ENCODE results near the gene PRODH2. TPM values are rescaled to one million over a fixed set of nuclear protein-coding genes. Genes with fewer than 3 reads are reported as not detected.
A peak's percentile ranks its signal among the peaks of the same experiment; 100 is the strongest.

Gene PRODH2
- total RNA-seq, 6 experiments from 2014 or later, result 60.3 to 281 (median 134) TPM

DNA sequence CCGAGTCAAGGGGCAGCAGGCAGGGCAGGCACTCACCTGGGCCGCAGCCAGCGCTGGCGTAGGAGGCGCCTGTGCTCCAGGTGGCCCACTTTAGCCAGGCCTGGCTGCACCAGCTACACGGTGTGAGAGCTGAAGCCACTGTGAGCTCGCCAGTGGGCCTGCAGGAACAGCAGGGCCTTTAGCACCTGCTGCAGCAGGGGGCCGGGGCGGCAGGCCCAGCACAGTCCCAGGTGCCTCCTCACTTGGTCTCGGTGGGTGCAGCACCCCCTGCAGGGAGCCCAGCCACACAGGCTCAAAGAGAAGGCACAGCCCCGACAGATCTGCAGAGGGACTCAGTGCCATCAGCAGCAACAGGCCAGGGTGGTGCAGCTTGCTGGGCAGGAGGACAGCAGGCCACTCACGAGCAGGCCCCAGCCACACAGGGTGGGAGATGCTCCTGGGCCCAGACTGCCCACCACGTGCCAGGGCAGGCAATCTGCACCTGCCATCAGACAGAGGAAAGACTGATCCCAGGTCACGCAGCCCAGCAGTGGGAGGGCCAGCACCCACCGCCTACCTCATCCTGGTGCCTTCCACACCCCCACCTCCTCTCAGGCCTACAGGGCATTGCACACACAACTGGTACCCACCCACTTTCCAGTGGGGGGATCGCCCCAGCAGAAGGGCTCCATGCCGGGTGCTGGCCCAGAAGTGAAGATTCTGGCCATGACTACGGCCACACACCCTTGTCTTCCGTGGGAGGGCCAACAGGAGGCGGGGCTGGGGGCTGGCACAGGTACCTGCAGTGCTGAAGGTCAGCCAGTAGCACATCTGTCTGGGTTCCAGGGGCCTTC, 21.4 kb downstream of the PRODH2 start:
- intact Hi-C loops (cut with DNase I), result no loop called here
- no peaks in the 10 kb centered on the region for H3K27me3 ChIP-seq
- H3K27ac ChIP-seq, result no peak overlapping the region
- ATAC-seq (peak in 3 of 4 donors; percentile 19 to 37 (median 20)), DNase-seq (peak in 1 of 3 donors; percentile 48)
- no peak overlapping the region for H3K4me3 ChIP-seq
- no peaks in the 10 kb centered on the region for H3K9me3 ChIP-seq
- H3K36me3 ChIP-seq, result no peaks in the 10 kb centered on the region
- peaks cover 0 to 4% (median 0%) of the 10 kb centered on the region in 4 donors for H3K4me1 ChIP-seq
- WGBS (ENCODE audit: insufficient coverage, low coverage, low lambda C conversion rate, missing lambda C conversion rate), result no CpG with 5 or more reads among the region's 20 CpGs
- TF ChIP-seq, protein P1, sequence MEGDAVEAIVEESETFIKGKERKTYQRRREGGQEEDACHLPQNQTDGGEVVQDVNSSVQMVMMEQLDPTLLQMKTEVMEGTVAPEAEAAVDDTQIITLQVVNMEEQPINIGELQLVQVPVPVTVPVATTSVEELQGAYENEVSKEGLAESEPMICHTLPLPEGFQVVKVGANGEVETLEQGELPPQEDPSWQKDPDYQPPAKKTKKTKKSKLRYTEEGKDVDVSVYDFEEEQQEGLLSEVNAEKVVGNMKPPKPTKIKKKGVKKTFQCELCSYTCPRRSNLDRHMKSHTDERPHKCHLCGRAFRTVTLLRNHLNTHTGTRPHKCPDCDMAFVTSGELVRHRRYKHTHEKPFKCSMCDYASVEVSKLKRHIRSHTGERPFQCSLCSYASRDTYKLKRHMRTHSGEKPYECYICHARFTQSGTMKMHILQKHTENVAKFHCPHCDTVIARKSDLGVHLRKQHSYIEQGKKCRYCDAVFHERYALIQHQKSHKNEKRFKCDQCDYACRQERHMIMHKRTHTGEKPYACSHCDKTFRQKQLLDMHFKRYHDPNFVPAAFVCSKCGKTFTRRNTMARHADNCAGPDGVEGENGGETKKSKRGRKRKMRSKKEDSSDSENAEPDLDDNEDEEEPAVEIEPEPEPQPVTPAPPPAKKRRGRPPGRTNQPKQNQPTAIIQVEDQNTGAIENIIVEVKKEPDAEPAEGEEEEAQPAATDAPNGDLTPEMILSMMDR (IDR thresholded peaks at IDR 0.05), result no peak
- TF ChIP-seq POLR2A (IDR thresholded peaks at IDR 0.05), result no peak

DNA sequence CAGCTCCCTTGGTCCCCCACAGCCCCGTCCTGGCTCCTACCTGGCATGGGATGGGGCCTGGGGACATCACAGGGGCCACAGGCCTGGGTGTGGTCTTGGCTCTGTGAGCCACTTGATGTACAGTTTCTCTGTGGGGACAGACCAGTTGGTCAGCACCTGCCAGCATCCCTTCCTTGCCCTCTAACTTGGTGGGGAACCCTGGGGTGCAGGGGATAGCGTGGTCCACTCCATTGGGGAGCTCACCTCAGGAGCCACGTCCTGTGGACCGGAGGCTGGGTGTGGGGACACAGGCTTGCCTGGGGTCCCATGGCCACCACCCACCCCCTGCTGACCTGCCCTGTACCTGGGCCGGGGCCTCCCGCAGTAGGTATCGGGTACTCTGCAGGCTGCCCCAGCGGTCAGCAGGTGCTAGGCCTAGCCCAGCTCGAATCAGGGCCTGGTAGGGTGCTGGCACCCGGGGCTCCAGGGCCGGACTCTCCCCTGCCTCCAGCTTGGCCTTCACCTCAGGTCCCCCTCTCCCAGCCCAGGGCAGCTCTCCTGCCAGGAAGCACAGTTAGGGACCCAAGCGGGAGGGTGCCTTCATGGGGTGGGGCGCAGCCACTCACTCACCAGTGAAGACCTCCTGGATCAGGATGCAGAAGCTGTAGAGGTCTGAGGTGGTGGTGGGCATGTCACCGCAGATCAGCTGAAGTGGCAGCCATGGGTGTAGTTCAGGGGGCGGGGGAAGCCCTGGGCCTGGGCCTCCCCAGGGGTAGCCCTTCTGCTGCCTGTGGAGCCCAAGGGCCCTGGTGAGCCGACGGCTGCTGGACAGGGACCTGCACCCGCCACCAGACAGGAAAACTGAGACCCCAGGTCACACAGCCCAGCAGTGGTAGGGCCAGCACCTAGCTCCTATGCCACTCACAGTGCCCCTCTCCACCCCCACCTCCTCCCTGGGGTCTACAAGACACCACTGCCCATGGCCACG, 22.4 kb downstream of the PRODH2 start:
- Histone ChIP-seq H3K4me3 (no peak overlapping the region), H3K27ac (no peak overlapping the region), H3K4me1 (peaks cover 0 to 4% (median 0%) of the 10 kb centered on the region in 4 donors), H3K9me3 (no peaks in the 10 kb centered on the region), H3K27me3 (no peaks in the 10 kb centered on the region), H3K36me3 (no peaks in the 10 kb centered on the region)
- intact Hi-C loops (cut with DNase I), result no loop called here
- DNase-seq (peak in 1 of 3 donors; percentile 41), ATAC-seq (no peak)
- TF ChIP-seq, protein P1 (IDR thresholded peaks at IDR 0.05), result no peak
- TF ChIP-seq POLR2A (IDR thresholded peaks at IDR 0.05), result no peak
- WGBS (ENCODE audit: insufficient coverage, low coverage, low lambda C conversion rate, missing lambda C conversion rate), result 86% methylated on average over 1 of the region's 19 CpGs

DNA sequence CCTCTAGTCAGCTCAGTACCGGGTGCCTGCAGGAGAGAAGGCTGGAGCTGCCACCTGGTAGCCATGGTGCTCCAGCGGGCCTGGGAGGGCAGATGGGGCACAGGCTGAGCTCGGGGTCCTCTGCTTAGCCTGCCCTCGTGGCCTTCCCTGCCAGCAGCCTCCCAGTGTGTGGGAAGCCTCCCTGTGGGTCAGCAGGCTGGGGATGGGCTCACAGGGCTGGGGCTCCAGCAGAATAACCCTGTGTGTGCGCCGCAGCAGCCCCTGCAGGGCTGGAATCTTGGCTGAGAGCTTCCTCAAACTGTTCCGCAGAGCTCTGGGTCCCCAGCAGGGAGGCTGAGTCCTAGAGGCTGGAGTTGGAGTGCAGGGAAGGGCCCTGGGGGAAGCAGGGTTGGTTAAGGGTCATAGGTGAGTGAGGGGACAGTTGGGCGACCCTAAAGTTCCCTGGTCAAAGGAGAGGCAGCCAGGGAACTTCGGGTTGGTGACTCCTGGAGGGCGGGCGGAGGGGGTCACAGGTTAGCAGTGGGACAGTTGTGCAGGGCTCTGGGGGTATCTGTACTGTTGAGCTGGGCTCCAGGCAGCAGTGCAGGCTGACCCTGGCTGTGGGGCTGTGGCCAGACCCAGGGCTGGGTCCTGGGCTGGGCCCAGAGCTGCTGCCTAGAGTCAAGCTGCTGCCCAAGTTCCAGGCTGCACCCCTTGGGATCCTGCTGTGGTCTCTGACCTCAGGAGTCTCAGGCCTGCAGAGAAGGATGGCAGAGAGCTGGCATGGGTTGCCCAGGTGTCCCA, 23.3 kb downstream of the PRODH2 start:
- no peak overlapping the region for H3K27ac ChIP-seq
- peaks cover 0 to 4% (median 0%) of the 10 kb centered on the region in 4 donors for H3K4me1 ChIP-seq
- intact Hi-C loops (cut with DNase I), result no loop called here
- no peak for DNase-seq
- no peak overlapping the region for H3K4me3 ChIP-seq
- no peaks in the 10 kb centered on the region for H3K9me3 ChIP-seq
- 63% methylated on average over 2 of the region's 11 CpGs for WGBS (ENCODE audit: insufficient coverage, low coverage, low lambda C conversion rate, missing lambda C conversion rate)
- ATAC-seq, result no peak
- H3K27me3 ChIP-seq, result no peaks in the 10 kb centered on the region
- TF ChIP-seq POLR2A (IDR thresholded peaks at IDR 0.05), result no peak
- TF ChIP-seq, protein P1 (IDR thresholded peaks at IDR 0.05), result no peak
- H3K36me3 ChIP-seq, result no peaks in the 10 kb centered on the region

Data from right lobe of liver (tissue), 6 donors.